Activated CD4-positive, alpha-beta memory T cell treated with anti-CD3 and anti-CD28 coated beads for 36 hours (primary cell): ENCODE measurements around the gene SKIDA1. TPM values are rescaled to one million over a fixed set of nuclear protein-coding genes. Genes with fewer than 3 reads are reported as not detected.

Experiments
- CTCF ChIA-PET: fragments of 350-600 bp; sonication (Branson Sonifier 250); formaldehyde crosslinking; loops from one replicate; lab custom pipeline; 2021; ENCODE audit warnings: antibody characterized with exemption, inconsistent platforms; lab: Charles Lee
- POLR2A ChIA-PET: fragments of 350-600 bp; sonication (Branson Sonifier 250); formaldehyde crosslinking; loops from one replicate; lab custom pipeline; 2021; ENCODE audit warnings: antibody characterized with exemption; lab: Charles Lee
- DNase-seq: peaks from one replicate; pipeline ENCODE4 v3.0.0-alpha.2; 2020
- H3K27ac Mint-ChIP-seq: one replicate; pipeline ENCODE4 v1.8.0; 2021; ENCODE audit warnings: mixed read lengths
- H3K27me3 Mint-ChIP-seq: one replicate; pipeline ENCODE4 v1.8.0; 2021; ENCODE audit warnings: mixed read lengths
- H3K36me3 Mint-ChIP-seq: one replicate; pipeline ENCODE4 v1.8.0; 2021; ENCODE audit warnings: mixed read lengths
- H3K4me1 Mint-ChIP-seq: one replicate; pipeline ENCODE4 v1.8.0; 2021; ENCODE audit warnings: low read depth, mixed read lengths
- H3K4me3 Mint-ChIP-seq: one replicate; pipeline ENCODE4 v1.8.0; 2021; ENCODE audit warnings: mild to moderate bottlenecking, mixed read lengths
- H3K9me3 Mint-ChIP-seq: one replicate; pipeline ENCODE4 v1.8.0; 2021; ENCODE audit warnings: mixed read lengths
- intact Hi-C: fragments of 100-400 bp; cut with micrococcal nuclease; formaldehyde crosslinking; loops from one replicate; pipeline ENCODE4 v1.15.1; 2023
- total RNA-seq, 2 experiments: library from RNA; stranded (reverse); gene quantifications; one replicate each; pipeline ENCODE4 v1.2.3, GENCODE V29; 2021

SKIDA1 gene
- total RNA-seq, 2 experiments from 2014 or later, result 0.07 to 0.21 TPM

- peaks cover 65% of the 10 kb centered on the region for H3K27me3 Mint-ChIP-seq
- CTCF ChIA-PET, result interaction anchor here (3.5 kb wide), 1 partner anchor 19 kb away, joined by 21 read pairs; no protein-coding TSS in a partner anchor
- intact Hi-C loops, result loop anchor here (5.0 to 10.0 kb wide), 2 partner anchors 217 to 920 kb away; no protein-coding TSS in a partner anchor
- POLR2A ChIA-PET, result interaction anchor here (0.6 kb wide), 1 partner anchor 1024 kb away, joined by 3 read pairs; no protein-coding TSS in a partner anchor
- H3K4me1 Mint-ChIP-seq, result peaks cover 27% of the 10 kb centered on the region
- no peaks in the 10 kb centered on the region for H3K9me3 Mint-ChIP-seq
- H3K27ac Mint-ChIP-seq, result no peak overlapping the region
- no peaks in the 10 kb centered on the region for H3K36me3 Mint-ChIP-seq
- no peak overlapping the region for H3K4me3 Mint-ChIP-seq
- DNase-seq, result no peak
Observed at GRCh38 chr10:21514818-21515351, 10.6 kb downstream of the SKIDA1 start.

GRCh38 chr10:21514129-21514817 is 11.2 kb downstream of the SKIDA1 start:
- H3K36me3 Mint-ChIP-seq, result no peaks in the 10 kb centered on the region
- no peak overlapping the region for H3K4me3 Mint-ChIP-seq
- H3K27me3 Mint-ChIP-seq, result peaks cover 60% of the 10 kb centered on the region
- intact Hi-C loops, result loop anchor here (10.0 kb wide), 1 partner anchor 921 kb away; no protein-coding TSS in a partner anchor
- ChIA-PET POLR2A (no interaction called here), CTCF (interaction anchor here (3.5 kb wide), 1 partner anchor 18 kb away, joined by 21 read pairs; no protein-coding TSS in a partner anchor)
- peaks cover 21% of the 10 kb centered on the region for H3K4me1 Mint-ChIP-seq
- no peak for DNase-seq
- no peak overlapping the region for H3K27ac Mint-ChIP-seq
- H3K9me3 Mint-ChIP-seq, result no peaks in the 10 kb centered on the region

DNA sequence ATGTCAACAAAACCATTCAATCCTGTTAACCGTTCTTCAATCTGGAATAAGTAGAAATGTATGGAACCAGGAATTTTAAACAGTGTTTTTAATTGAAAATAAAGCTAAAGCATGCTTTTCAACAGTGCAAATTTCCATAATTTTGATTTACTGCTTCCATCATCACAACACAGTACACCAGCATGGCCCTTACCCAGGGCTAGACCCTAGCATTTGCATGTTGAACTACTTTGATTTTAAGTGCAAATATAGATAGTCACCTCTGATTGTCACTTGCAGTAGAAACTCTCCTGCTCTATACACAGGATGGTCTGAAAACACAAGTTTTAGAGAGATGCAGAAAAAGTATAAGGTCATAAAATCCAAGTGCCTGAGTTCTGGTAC is 12.1 kb downstream of the SKIDA1 start:
- intact Hi-C loops, result loop anchor here (10.0 kb wide), 1 partner anchor 921 kb away; no protein-coding TSS in a partner anchor
- H3K27me3 Mint-ChIP-seq, result peaks cover 58% of the 10 kb centered on the region
- no peaks in the 10 kb centered on the region for H3K36me3 Mint-ChIP-seq
- H3K27ac Mint-ChIP-seq, result no peak overlapping the region
- H3K9me3 Mint-ChIP-seq, result no peaks in the 10 kb centered on the region
- ChIA-PET POLR2A (no interaction called here), CTCF (no interaction called here)
- no peak for DNase-seq
- no peak overlapping the region for H3K4me3 Mint-ChIP-seq
- H3K4me1 Mint-ChIP-seq, result peaks cover 15% of the 10 kb centered on the region

- Mint-ChIP-seq H3K27me3 (peaks cover 54% of the 10 kb centered on the region), H3K4me1 (peaks cover 9% of the 10 kb centered on the region), H3K36me3 (no peaks in the 10 kb centered on the region), H3K4me3 (no peak overlapping the region), H3K9me3 (no peaks in the 10 kb centered on the region), H3K27ac (no peak overlapping the region)
- CTCF ChIA-PET, result no interaction called here
- no peak for DNase-seq
- intact Hi-C loops, result loop anchor here (10.0 kb wide), 1 partner anchor 922 kb away; no protein-coding TSS in a partner anchor
- POLR2A ChIA-PET, result no interaction called here
Observed at GRCh38 chr10:21512573-21513404, 12.7 kb downstream of the SKIDA1 start.

GRCh38 chr10:21511946-21512572 is 13.4 kb downstream of the SKIDA1 start:
- H3K27ac Mint-ChIP-seq, result no peak overlapping the region
- peaks cover 4% of the 10 kb centered on the region for H3K4me1 Mint-ChIP-seq
- no peak overlapping the region for H3K4me3 Mint-ChIP-seq
- POLR2A ChIA-PET, result no interaction called here
- H3K27me3 Mint-ChIP-seq, result peaks cover 49% of the 10 kb centered on the region
- H3K9me3 Mint-ChIP-seq, result no peaks in the 10 kb centered on the region
- H3K36me3 Mint-ChIP-seq, result no peaks in the 10 kb centered on the region
- CTCF ChIA-PET, result no interaction called here
- DNase-seq, result no peak
- intact Hi-C loops, result loop anchor here (10.0 kb wide), 1 partner anchor 923 kb away; no protein-coding TSS in a partner anchor

- H3K4me1 Mint-ChIP-seq, result peaks cover 4% of the 10 kb centered on the region
- POLR2A ChIA-PET, result no interaction called here
- H3K9me3 Mint-ChIP-seq, result no peaks in the 10 kb centered on the region
- CTCF ChIA-PET, result interaction anchor here (2.2 kb wide), 1 partner anchor 15 kb away, joined by 6 read pairs; no protein-coding TSS in a partner anchor
- no peak overlapping the region for H3K4me3 Mint-ChIP-seq
- H3K27me3 Mint-ChIP-seq, result peaks cover 46% of the 10 kb centered on the region
- H3K36me3 Mint-ChIP-seq, result no peaks in the 10 kb centered on the region
- H3K27ac Mint-ChIP-seq, result no peak overlapping the region
- DNase-seq, result no peak
- intact Hi-C loops, result loop anchor here (10.0 kb wide), 1 partner anchor 924 kb away; no protein-coding TSS in a partner anchor
Observed at GRCh38 chr10:21511095-21511570, 14.3 kb downstream of the SKIDA1 start.

DNA sequence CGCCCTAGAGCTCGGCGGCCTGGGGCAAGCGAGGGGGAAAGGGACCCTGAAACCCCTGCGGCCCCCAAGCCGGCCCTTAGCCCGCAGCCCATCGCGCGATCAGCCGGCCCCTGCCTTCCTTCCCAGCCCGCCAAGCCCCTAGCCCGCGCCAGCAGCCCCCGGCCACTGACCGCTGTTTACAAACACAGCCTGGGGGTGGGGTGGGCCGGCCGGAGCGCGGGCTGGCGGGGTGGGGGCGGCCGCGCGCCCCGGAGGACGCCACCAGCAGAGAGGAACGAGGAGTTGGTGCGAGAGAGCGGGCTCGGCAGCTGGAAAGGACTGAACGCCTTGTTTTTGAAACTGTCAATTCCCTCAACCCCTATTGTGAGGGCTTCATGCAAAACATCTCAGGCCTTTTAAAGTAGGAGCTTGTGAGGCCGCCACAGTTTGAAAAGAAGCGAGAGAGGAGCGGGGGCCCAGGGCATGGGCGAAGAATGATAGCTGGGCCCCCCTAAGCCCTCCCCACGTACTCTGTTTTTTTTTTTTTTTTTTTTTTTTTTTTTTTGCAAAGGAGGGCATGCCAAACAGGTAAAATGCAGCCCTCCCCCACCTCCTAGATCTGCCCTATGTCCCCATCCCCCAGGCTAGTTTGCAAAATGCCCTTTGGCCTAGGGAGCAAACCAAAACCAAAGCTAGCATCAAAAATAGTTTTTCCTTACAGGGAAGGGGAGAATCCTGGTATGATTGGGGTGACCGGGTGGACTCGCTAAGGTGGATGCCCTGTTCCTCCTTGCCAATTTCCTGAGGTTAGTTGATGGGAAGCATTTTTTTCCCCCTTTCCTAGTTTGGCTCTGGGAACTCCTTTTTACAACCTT is 15.0 kb downstream of the SKIDA1 start:
- intact Hi-C loops, result loop anchor here (10.0 kb wide), 1 partner anchor 924 kb away; no protein-coding TSS in a partner anchor
- H3K4me3 Mint-ChIP-seq, result no peak overlapping the region

DNA sequence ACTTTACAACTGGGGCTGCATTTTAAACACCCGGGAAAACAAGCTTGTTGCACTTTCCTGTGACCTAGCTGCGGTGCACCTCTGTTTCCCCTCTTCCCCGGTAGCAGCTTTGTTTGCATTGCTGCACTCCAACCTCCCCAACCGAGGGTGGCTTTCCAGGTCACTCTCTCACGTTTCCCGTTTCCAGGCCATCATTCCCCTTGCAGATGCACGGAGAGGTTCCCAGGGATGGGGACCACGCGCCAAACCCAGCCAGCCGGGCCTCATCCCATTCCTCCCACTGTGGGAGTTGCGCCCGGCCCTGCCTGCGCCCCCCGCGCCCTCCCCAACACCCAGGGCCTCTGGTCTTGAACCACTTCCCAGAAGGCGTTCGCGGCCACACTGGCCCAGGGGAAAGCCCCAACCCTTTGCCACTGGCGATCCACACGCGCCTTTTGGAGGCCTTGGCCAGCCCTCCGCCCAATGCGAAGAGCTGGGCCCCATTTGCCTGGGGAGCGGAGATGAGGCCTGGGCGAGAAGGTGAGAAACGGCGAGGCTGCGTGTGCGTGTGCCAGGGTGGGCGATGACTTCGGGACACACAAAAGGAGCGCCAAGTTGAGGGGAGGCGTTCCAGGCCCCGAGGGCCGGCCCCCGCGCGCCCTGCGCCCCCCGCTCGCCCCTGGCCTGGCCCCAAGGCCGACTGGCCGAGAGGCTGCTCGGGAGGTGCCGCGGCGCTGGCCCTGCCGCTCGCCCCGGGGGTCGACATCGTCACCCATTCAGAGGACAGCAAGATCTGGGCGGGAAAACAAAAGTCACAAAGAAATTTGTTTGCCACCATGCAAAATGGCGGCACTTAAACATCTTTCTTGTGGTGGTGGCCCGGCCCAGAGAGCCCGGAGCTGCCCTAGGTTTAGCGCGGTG is 15.9 kb downstream of the SKIDA1 start:
- no peak overlapping the region for H3K27ac Mint-ChIP-seq
- H3K36me3 Mint-ChIP-seq, result no peaks in the 10 kb centered on the region
- CTCF ChIA-PET, result interaction anchor here (2.2 kb wide), 1 partner anchor 13 kb away, joined by 6 read pairs; no protein-coding TSS in a partner anchor
- intact Hi-C loops, result loop anchor here (10.0 kb wide), 1 partner anchor 925 kb away; no protein-coding TSS in a partner anchor
- H3K4me3 Mint-ChIP-seq, result no peak overlapping the region
- no peaks in the 10 kb centered on the region for H3K9me3 Mint-ChIP-seq
- POLR2A ChIA-PET, result interaction anchor here (0.5 kb wide), 1 partner anchor 35 kb away, joined by 3 read pairs; no protein-coding TSS in a partner anchor
- no peak for DNase-seq
- no peaks in the 10 kb centered on the region for H3K4me1 Mint-ChIP-seq
- peaks cover 32% of the 10 kb centered on the region for H3K27me3 Mint-ChIP-seq

More for the DNA sequence above, 15.0 kb downstream of the SKIDA1 start:
- ChIA-PET POLR2A (interaction anchor here (0.5 kb wide), 1 partner anchor 34 kb away, joined by 3 read pairs; no protein-coding TSS in a partner anchor), CTCF (interaction anchor here (2.2 kb wide), 1 partner anchor 14 kb away, joined by 6 read pairs; no protein-coding TSS in a partner anchor)
- no peaks in the 10 kb centered on the region for H3K36me3 Mint-ChIP-seq
- no peaks in the 10 kb centered on the region for H3K9me3 Mint-ChIP-seq
- H3K4me1 Mint-ChIP-seq, result no peaks in the 10 kb centered on the region
- H3K27me3 Mint-ChIP-seq, result peaks cover 40% of the 10 kb centered on the region
- DNase-seq, result no peak
- H3K27ac Mint-ChIP-seq, result no peak overlapping the region

GRCh38 chr10:21508706-21509331 is 16.7 kb downstream of the SKIDA1 start:
- H3K36me3 Mint-ChIP-seq, result no peaks in the 10 kb centered on the region
- POLR2A ChIA-PET, result no interaction called here
- H3K4me3 Mint-ChIP-seq, result no peak overlapping the region
- CTCF ChIA-PET, result interaction anchor here (2.2 kb wide), 1 partner anchor 12 kb away, joined by 6 read pairs; no protein-coding TSS in a partner anchor
- intact Hi-C loops, result no loop called here
- H3K27ac Mint-ChIP-seq, result peak overlapping the region; percentile 18
- DNase-seq, result no peak
- peaks cover 32% of the 10 kb centered on the region for H3K27me3 Mint-ChIP-seq
- no peaks in the 10 kb centered on the region for H3K4me1 Mint-ChIP-seq
- H3K9me3 Mint-ChIP-seq, result no peaks in the 10 kb centered on the region
